Glomerular endothelial cell (primary cell): Measurements from ENCODE around the gene HBB. TPM values are rescaled to one million over a fixed set of nuclear protein-coding genes. Genes with fewer than 3 reads are reported as not detected.
A peak's percentile ranks its signal among the peaks of the same experiment; 100 is the strongest.

Experiments
- DNase-seq: peaks from one replicate; pipeline ENCODE4 v3.0.0-alpha.2; 2011; ENCODE audit warnings: low read depth, low spot score; ENCODE audit errors: extremely low read depth
- total RNA-seq: library from RNA; depleted of rRNA; stranded (reverse); fragments of >200 nt; gene quantifications from 2 replicates; pipeline ENCODE4 v1.2.3, GENCODE V29; 2015

Gene HBB
- total RNA-seq, 1 donor from 2014 or later, result not detected

DNA sequence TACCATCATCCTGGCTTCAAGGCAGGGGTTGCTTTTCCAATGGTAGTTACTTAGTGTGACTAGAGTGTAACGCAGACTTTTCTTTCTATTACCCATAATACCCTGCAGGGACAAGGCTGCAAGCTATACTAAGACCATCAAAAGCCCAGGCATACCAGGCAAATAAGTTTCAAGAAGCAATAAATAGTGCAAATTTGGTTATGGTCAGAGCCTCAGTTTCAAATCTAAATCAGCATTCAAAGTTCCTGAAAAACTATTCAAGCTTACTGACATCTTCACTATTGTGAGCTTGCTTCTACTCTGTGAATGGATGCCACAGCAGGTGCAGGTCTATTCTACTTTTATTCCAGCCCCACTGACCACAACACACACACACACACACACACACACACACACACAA, 2.5 kb upstream of the HBB start:
- no peak for DNase-seq

DNA sequence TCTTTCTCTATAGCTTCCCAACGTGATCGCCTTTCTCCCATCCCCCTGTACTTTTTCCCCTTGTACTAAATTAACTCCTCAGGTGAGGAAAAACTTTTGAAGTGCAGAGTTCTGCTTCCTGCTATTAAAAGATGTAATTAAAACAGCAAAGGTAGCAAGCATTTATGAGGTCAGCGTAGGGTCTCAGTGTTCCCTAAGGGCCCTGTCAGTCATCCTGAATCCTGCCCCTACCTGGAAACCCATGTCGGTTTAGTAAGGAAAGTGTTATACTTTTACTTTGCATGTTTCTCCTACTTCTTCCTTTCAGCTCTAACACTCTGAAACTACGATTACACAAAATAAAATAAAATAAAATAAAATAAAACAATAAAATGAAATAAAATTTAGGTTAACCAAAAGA, 1.3 kb upstream of the HBB start:
- no peak for DNase-seq

DNA sequence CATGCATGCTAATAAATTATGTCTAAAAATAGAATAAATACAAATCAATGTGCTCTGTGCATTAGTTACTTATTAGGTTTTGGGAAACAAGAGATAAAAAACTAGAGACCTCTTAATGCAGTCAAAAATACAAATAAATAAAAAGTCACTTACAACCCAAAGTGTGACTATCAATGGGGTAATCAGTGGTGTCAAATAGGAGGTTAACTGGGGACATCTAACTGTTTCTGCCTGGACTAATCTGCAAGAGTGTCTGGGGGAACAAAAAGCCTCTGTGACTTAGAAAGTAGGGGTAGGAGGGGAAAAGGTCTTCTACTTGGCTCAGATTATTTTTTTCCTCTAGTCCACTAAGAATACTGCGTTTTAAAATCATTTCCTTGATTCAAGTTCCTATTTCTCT, 810 bp upstream of the HBB start:
- no peak for DNase-seq

DNA sequence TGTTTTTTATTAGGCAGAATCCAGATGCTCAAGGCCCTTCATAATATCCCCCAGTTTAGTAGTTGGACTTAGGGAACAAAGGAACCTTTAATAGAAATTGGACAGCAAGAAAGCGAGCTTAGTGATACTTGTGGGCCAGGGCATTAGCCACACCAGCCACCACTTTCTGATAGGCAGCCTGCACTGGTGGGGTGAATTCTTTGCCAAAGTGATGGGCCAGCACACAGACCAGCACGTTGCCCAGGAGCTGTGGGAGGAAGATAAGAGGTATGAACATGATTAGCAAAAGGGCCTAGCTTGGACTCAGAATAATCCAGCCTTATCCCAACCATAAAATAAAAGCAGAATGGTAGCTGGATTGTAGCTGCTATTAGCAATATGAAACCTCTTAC, 1.4 kb downstream of the HBB start:
- DNase-seq, result no peak

DNA sequence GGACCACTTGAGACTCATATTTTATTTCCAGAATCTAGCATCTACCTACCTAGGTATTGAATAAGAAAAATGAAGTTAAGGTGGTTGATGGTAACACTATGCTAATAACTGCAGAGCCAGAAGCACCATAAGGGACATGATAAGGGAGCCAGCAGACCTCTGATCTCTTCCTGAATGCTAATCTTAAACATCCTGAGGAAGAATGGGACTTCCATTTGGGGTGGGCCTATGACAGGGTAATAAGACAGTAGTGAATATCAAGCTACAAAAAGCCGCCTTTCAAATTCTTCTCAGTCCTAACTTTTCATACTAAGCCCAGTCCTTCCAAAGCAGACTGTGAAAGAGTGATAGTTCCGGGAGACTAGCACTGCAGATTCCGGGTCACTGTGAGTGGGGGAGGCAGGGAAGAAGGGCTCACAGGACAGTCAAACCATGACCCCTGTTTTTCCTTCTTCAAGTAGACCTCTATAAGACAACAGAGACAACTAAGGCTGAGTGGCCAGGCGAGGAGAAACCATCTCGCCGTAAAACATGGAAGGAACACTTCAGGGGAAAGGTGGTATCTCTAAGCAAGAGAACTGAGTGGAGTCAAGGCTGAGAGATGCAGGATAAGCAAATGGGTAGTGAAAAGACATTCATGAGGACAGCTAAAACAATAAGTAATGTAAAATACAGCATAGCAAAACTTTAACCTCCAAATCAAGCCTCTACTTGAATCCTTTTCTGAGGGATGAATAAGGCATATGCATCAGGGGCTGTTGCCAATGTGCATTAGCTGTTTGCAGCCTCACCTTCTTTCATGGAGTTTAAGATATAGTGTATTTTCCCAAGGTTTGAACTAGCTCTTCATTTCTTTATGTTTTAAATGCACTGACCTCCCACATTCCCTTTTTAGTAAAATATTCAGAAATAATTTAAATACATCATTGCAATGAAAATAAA, 2.1 kb downstream of the HBB start:
- no peak for DNase-seq

DNA sequence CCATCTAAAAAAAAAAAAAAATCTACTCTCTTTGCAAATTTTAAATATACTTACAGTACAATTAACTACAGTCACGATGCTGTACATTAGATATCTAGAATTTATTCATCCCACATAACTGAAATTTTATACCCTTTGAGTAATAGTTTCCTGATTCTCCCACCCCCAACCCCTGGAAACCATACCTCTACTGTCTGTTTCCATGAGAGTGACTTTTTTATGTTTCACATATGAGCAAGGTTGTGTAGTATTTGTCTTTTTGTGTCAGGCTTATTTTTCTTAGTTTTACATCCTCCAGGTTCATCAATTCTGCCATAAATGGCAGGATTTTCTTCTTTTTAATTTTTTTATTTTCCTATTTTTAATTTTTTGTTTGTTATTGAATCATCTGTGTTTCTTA, 3.2 kb downstream of the HBB start:
- no peak for DNase-seq

DNA sequence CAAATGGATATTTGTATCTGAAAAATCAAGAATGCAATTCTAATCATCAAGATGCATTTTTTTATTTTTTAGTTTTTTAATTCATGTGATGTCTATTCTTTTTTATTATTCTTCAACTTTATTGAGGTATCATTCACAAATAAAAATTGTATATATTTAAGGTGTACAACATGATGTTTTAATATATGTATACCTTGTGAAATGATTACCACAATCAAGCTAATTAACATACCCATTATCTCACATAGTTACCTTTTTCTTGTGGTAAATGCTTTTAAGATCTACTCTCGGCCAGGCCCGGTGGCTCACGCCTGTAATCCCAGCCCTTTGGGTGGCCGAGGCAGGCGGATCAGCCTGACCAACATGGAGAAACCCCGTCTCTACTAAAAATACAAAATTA, 3.7 kb downstream of the HBB start:
- DNase-seq, result no peak

DNA sequence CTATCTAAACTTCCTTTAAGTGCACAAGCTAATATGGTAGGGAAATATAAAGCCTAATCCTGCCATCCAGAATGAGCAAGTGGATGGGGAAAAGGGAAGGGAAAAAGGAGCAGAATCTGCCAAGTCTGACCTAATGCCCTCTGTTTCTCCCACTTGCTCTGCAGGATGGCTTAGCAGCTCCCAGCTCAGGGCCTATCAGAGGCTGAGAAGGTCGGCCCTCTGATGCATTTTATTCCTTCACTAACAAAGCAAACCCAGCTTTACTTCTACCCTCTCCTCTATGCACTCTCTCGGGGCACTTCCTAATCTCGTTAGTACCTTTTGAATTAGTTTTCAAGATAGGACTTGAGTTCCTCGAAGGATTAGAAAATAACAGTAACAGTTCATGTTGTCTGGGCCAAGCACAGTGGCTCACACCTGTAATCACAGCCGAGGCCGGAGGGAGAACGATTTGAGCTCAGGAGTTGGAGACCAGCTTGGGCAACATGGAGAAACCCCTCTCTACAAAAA, 16.4 kb downstream of the HBB start:
- DNase-seq, result no peak

DNA sequence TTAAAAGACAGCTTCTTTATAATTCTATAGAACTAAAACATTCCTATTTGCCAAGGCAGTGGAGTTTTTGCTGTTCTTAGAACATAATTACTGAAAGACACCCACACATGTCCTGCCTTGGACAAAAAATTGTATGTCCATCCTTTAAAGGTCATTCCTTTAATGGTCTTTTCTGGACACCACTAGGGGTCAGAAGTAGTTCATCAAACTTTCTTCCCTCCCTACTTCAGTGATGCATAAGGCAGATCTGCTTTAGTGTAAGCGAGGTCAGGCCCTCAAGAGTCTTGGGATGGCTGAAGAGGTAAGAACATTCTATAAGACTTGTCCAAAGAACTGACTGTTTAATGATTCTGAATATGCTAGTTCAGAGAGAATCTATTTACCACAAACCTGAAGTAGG, 22.1 kb downstream of the HBB start:
- peak; percentile 27 for DNase-seq

DNA sequence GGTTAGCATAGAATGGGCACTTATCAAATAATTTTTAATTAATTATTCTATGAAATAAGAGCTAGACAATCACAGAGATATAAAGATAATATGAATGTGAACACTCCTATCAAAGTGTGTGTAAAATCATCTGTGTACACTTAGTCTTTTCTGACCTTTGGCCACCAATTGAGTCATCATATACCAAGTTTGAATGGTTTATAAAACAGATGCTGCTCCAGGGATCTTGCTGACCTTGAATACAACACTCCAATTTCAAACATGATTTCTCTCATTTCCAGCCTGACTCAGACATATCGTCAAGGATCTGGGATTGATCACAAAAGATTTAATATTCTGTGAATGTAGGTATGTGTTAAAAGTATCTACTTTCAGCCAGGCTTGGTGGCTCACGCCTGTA, 23.5 kb downstream of the HBB start:
- DNase-seq, result no peak

DNA sequence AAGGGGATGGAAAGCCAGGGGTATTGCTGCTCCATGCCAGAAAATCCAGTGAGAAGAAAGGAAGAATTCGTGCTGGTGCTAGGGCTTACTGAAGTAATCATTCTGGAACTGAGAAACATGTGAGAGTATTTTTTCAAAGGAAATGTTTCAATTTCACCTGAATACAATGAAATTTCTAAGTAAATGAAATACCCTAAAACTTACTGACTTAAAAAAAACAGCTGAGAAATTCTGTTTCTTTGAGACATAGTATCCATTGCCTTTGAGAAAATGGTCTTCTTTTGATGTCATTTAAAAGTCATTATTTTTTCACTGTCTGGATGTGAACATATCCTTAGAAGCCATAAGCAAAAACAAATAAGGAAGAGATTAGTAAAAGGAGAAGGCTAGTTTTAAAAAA, 26.3 kb downstream of the HBB start, which contains the start of gene OR51V1:
Gene OR51V1, minus strand, starts transcription at position 101 of the 400 bp plus-strand sequence. Its CDS starts 0 bp downstream, at position 101.
- no peak for DNase-seq

DNA sequence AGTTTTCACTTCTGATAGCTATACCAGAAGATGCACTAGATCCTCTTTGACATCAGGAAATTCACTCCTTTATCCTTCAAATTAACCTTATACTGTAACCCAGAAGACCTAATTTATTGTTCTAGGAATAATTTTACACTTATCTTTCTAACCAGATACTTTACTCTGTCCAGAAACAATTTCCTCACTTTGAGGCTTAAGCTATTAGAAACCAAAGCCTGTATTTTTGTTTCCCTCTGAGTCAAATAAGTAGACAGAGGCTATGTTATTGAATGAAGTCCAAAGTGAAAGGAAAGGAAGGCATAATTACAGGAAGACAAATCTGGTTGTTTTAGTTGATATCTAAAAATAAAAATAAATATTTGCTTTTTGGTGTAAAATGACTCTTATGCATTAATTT, 28.6 kb downstream of the HBB start:
- DNase-seq, result no peak

DNA sequence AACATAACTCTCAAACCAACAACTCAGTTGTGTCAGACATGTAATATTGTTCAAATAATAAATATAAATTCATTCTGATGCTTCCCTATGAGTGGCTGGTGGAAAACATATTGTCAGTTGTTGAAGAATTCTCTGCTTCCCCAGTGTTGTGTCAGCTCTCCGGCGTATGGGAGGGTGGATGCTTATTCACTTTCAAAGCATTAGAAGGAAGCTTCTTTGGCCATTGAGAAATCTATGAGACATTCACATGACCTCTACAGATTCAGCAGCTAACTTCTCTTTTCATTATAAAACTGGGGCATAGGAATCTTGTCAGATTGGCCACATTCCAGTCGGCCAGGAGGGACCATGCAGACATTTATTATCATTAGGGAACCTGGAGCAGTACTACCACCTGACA, 29.3 kb downstream of the HBB start:
- no peak for DNase-seq

DNA sequence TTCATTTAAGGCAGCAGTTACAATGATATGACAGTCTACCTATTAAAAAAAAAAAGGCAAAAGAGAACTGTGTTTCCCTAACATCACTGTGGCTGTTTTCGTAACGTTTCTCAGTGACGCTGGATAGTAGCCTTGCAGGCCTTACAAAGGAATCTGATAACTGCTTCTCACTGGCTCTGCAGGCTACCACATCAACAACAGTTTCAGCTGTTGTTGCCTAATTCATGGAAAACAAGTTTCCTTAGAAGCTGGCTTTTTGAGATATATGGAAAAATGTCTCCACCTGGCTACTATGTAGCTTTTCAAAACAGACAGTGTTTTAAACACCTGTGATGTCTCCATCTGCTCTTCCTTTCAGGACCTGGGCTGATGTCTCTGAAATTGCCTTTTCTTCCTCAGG, 30.1 kb downstream of the HBB start:
- no peak for DNase-seq

DNA sequence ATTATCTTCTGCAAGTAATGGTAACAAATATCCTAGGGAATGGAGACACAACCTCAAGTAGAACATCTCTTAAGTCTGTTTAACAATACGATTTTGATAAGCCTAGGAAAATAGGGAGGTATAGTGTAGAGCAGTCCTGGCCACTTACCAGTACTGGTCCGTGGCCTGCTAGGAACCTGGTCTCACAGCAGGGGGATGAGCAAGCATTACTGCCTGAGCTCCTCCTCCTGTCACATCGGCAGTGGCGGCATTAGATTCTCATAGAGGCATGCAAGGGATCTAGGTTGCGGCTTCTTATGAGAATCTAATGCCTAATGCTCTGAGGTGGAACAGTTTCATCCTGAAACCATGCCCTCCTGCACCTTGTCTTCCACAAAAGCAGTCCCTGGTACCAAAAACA, 30.8 kb downstream of the HBB start:
- DNase-seq, result no peak

DNA sequence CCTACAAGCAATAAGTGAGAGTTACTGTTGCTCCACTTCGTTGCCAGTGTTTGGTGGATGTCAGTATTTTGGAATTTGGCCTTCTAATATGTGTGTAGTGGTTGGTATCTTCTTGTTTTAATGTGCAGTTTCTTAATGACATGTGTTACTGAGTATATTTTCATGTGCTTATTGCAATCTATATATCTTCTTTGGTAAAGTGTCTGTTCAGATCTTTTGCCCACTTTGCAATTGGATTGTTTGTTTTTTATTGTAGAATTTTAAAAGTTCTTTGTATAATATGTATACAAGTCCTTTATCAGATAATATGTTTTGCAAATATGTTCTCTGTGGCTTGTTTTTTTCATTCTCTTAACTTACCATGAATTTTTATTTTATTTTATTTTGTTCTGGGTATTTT, 34.1 kb downstream of the HBB start:
- DNase-seq, result no peak

DNA sequence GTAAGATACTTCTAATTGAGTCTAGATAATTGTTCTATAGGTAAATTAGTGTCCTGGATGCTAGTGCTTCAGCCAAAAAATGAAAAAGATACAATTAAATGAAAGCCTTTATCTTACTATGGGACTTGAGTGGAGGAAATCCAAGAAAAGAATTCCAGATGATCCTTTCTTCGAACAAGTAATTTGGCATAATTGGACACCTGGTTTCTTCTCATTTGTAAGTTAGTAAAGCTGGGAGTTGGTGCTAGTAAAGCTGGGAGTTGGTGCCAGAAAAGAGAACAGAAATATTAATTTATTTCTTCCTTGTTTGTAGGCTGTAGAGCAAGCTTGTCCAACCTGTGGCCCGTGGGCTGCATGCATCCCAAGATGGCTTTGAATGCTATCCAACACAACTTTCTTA, 38.7 kb downstream of the HBB start:
- no peak for DNase-seq

DNA sequence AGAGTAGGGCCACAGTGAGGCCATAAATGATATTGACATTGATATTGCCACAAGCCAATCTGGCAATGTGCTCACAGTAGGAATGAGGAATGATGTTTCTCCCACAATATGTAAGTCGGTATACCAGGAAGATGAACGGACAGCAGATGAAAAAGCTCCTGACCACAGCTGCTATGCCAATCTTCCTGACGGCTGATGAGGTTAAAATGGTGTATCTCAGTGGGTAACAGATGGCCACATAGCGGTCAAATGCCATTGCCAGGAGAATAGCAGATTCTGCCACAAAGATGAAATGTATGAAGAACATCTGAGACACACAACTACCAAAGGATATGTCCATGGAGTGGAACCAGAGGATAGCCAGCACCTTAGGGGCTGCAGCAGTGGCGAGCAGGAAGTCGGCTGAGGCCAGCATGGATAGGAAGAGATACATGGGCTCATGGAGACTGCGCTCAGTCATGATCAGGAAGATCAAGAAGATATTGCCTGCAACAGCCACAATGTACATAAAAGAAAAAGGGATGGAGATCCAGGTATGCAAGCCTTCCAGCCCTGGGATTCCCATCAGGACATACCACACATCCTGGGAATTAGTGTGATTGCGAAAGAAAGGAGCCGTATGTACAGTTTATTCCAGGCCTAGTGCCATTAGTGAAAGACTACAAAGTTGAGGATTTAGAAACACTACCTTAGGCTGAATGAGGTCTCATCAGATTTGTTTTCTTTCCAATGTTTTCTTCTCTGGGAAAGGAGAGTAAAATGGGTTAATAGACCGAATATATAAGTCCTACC, 48.6 kb downstream of the HBB start:
- no peak for DNase-seq
